Glomerular visceral epithelial cell (primary cell): ENCODE data around the gene ZNF45.
"Not testable (repeated sequence)": the region's sequence is repeated elsewhere in the genome, so short reads cannot be mapped to it uniquely, and the experiment has no call there.

Experiments used
- DNase-seq: peaks from one replicate; pipeline ENCODE4 v3.0.0-alpha.2; 2016; ENCODE audit errors: extremely low spot score

Gene ZNF45

GRCh38 chr19:43934985-43935708 is at the start of gene ZNF45:
Gene ZNF45, minus strand, starts transcription at chr19:43935282. Its CDS starts 13,097 bp downstream, at chr19:43922185.
- DNase-seq: peak; percentile 89

- DNase-seq: no peak
Measured at GRCh38 chr19:43984687-43985000, 49.6 kb upstream of the ZNF45 start.

- peak; percentile 96 for DNase-seq
Measured at GRCh38 chr19:43983912-43984686, 49.0 kb upstream of the ZNF45 start, which contains the start of gene ZNF155. Gene ZNF155, plus strand, starts transcription at chr19:43984188. Its CDS starts 4,356 bp downstream, at chr19:43988544.

- no peak for DNase-seq
Measured at GRCh38 chr19:43983544-43983911, 48.4 kb upstream of the ZNF45 start.

GRCh38 chr19:43976732-43977131 is 41.6 kb upstream of the ZNF45 start:
- DNase-seq: no peak

- no peak for DNase-seq
Measured at GRCh38 chr19:43966079-43966694, 31.1 kb upstream of the ZNF45 start.

GRCh38 chr19:43960411-43960810 is 25.3 kb upstream of the ZNF45 start:
- DNase-seq: no peak

- no peak for DNase-seq
Measured at GRCh38 chr19:43957891-43958290, 22.8 kb upstream of the ZNF45 start.

- no peak for DNase-seq
Measured at GRCh38 chr19:43956827-43957226, 21.7 kb upstream of the ZNF45 start.

GRCh38 chr19:43950834-43951645 is 16.0 kb upstream of the ZNF45 start, which contains the start of gene ZNF221:
Gene ZNF221, plus strand, starts transcription at chr19:43951228. Its CDS starts 11,499 bp downstream, at chr19:43962727.
- DNase-seq: peak; percentile 94

GRCh38 chr19:43949803-43950202 is 14.7 kb upstream of the ZNF45 start:
- DNase-seq: not testable (repeated sequence)

- DNase-seq: not testable (repeated sequence)
Measured at GRCh38 chr19:43947412-43947811, 12.3 kb upstream of the ZNF45 start.

- no peak for DNase-seq
Measured at GRCh38 chr19:43941209-43941608, 6.1 kb upstream of the ZNF45 start.

GRCh38 chr19:43940719-43941118 is 5.6 kb upstream of the ZNF45 start:
- DNase-seq: no peak

GRCh38 chr19:43939557-43940260 is 4.6 kb upstream of the ZNF45 start:
- no peak for DNase-seq

- DNase-seq: no peak
Measured at GRCh38 chr19:43936188-43936587, 1.1 kb upstream of the ZNF45 start.

GRCh38 chr19:43934055-43934984 is 762 bp downstream of the ZNF45 start:
- DNase-seq: peak; percentile 11

- no peak for DNase-seq
Measured at GRCh38 chr19:43928820-43929219, 6.3 kb downstream of the ZNF45 start.

GRCh38 chr19:43923875-43924274 is 11.2 kb downstream of the ZNF45 start:
- no peak for DNase-seq

GRCh38 chr19:43914051-43914450 is 21.0 kb downstream of the ZNF45 start:
- no peak for DNase-seq
